H9 (cell line): Measurements from ENCODE around the gene ACSF3. TPM values are rescaled to one million over a fixed set of nuclear protein-coding genes. Genes with fewer than 3 reads are reported as not detected.
"Not testable (repeated sequence)": the region's sequence is repeated elsewhere in the genome, so short reads cannot be mapped to it uniquely, and the experiment has no call there.

Experiments
- DNase-seq: peaks from one replicate; pipeline ENCODE4 v3.0.0-alpha.2; 2017
- H2AFZ ChIP-seq: one replicate; pipeline ENCODE4 v1.6.1; 2013; ENCODE audit warnings: mild to moderate bottlenecking, low read length, control low read depth, moderate library complexity
- H2AK5ac ChIP-seq: 2 replicates; pipeline ENCODE4 v1.6.1; 2013; ENCODE audit warnings: low read length, control low read depth, mixed read lengths; ENCODE audit not compliant: insufficient read length
- H2BK120ac ChIP-seq: one replicate; pipeline ENCODE4 v1.6.1; 2013; ENCODE audit warnings: low read depth, mild to moderate bottlenecking, low read length, control low read depth, inconsistent platforms; ENCODE audit not compliant: poor library complexity, severe bottlenecking
- H2BK12ac ChIP-seq: 2 replicates; pipeline ENCODE4 v1.6.1; 2013; ENCODE audit warnings: low read length, control low read depth, mixed read lengths, low read depth; ENCODE audit not compliant: insufficient read length
- H2BK15ac ChIP-seq: 2 replicates; pipeline ENCODE4 v1.6.1; 2013; ENCODE audit warnings: low read depth, low read length, control low read depth
- H2BK20ac ChIP-seq: one replicate; pipeline ENCODE4 v1.6.1; 2013; ENCODE audit warnings: low read depth, mild to moderate bottlenecking, low read length, control low read depth, inconsistent platforms; ENCODE audit not compliant: poor library complexity, severe bottlenecking
- H2BK5ac ChIP-seq: 2 replicates; pipeline ENCODE4 v1.6.1; 2013; ENCODE audit warnings: low read length, control low read depth, mixed read lengths; ENCODE audit not compliant: insufficient read length
- H3K14ac ChIP-seq: 2 replicates; pipeline ENCODE4 v1.6.1; 2013; ENCODE audit warnings: low read length, control low read depth; ENCODE audit not compliant: insufficient read depth
- H3K18ac ChIP-seq: 2 replicates; pipeline ENCODE4 v1.6.1; 2013; ENCODE audit warnings: low read depth, mild to moderate bottlenecking, mixed read lengths, low read length, control low read depth; ENCODE audit not compliant: insufficient read length
- H3K23ac ChIP-seq: 2 replicates; pipeline ENCODE4 v1.6.1; 2013; ENCODE audit warnings: low read length, control low read depth, mixed read lengths, low read depth; ENCODE audit not compliant: insufficient read length
- H3K23me2 ChIP-seq: 2 replicates; pipeline ENCODE4 v1.6.1; 2013; ENCODE audit warnings: low read depth, mild to moderate bottlenecking, mixed read lengths, low read length, control low read depth; ENCODE audit not compliant: insufficient read length, poor library complexity, severe bottlenecking
- H3K27ac ChIP-seq: 2 replicates; pipeline ENCODE4 v1.5.1; 2013; ENCODE audit warnings: low read length, control low read depth, mixed read lengths, low read depth; ENCODE audit not compliant: insufficient read length
- H3K27me3 ChIP-seq: 2 replicates; pipeline ENCODE4 v1.6.1; 2013; ENCODE audit warnings: low read length, control low read depth, inconsistent platforms; ENCODE audit not compliant: insufficient read depth
- H3K4ac ChIP-seq: 2 replicates; pipeline ENCODE4 v1.6.1; 2013; ENCODE audit warnings: low read depth, mild to moderate bottlenecking, control low read depth, inconsistent platforms, low read length, moderate library complexity
- H3K4me1 ChIP-seq: 2 replicates; pipeline ENCODE4 v1.6.1; 2013; ENCODE audit warnings: low read length, control low read depth, inconsistent platforms; ENCODE audit not compliant: insufficient read depth
- H3K4me2 ChIP-seq: 2 replicates; pipeline ENCODE4 v1.6.1; 2013; ENCODE audit warnings: low read length, control low read depth, mixed read lengths; ENCODE audit not compliant: insufficient read length, insufficient read depth
- H3K56ac ChIP-seq: 2 replicates; pipeline ENCODE4 v1.6.1; 2013; ENCODE audit warnings: low read depth, mild to moderate bottlenecking, mixed read lengths, low read length, control low read depth; ENCODE audit not compliant: insufficient read length
- H3K79me1 ChIP-seq: 2 replicates; pipeline ENCODE4 v1.6.1; 2013; ENCODE audit warnings: low read depth, mild to moderate bottlenecking, moderate library complexity, low read length, control low read depth, inconsistent platforms; ENCODE audit not compliant: insufficient read depth, poor library complexity, severe bottlenecking
- H3K79me2 ChIP-seq: 2 replicates; pipeline ENCODE4 v1.6.1; 2013; ENCODE audit warnings: low read length, control low read depth, inconsistent platforms; ENCODE audit not compliant: insufficient read depth
- H3K9ac ChIP-seq: 2 replicates; pipeline ENCODE4 v1.6.1; 2013; ENCODE audit warnings: low read length, control low read depth, mixed read lengths; ENCODE audit not compliant: insufficient read length; ENCODE audit errors: extremely low read depth
- H3K9me3 ChIP-seq: one replicate; pipeline ENCODE4 v1.6.1; 2013; ENCODE audit warnings: low read depth, low read length, inconsistent platforms; ENCODE audit not compliant: control insufficient read depth
- H3T11ph ChIP-seq: one replicate; pipeline ENCODE4 v1.6.1; 2013; ENCODE audit warnings: mild to moderate bottlenecking, low read length, control low read depth, inconsistent platforms
- H4K20me1 ChIP-seq: one replicate; pipeline ENCODE4 v1.6.1; 2013; ENCODE audit not compliant: control insufficient read depth, insufficient read length, insufficient read depth
- H4K5ac ChIP-seq: 2 replicates; pipeline ENCODE4 v1.6.1; 2013; ENCODE audit warnings: low read depth, mild to moderate bottlenecking, mixed read lengths, low read length, control low read depth; ENCODE audit not compliant: insufficient read length
- H4K8ac ChIP-seq: replicated peaks from 2 replicates; pipeline ENCODE4 v1.6.1; 2013; ENCODE audit warnings: low read length, control low read depth, mixed read lengths, low read depth; ENCODE audit not compliant: insufficient read length
- H4K91ac ChIP-seq: 2 replicates; pipeline ENCODE4 v1.6.1; 2013; ENCODE audit warnings: low read depth, mild to moderate bottlenecking, moderate library complexity, mixed read lengths, low read length, control low read depth; ENCODE audit not compliant: insufficient read length
- H3K27ac Mint-ChIP-seq, 3 experiments: 2 replicates in 2 of 3; 3 replicates in 1 of 3; pipeline ENCODE4 v1.8.0; 2020 to 2021; ENCODE audit warnings: mixed read lengths in 3 of 3, mild to moderate bottlenecking in 1 of 3, moderate library complexity in 1 of 3
- H3K27me3 Mint-ChIP-seq: 2 replicates; pipeline ENCODE4 v1.8.0; 2021; ENCODE audit warnings: low read depth, mild to moderate bottlenecking, moderate library complexity, mixed read lengths
- H3K36me3 Mint-ChIP-seq, 3 experiments: 2 replicates in 2 of 3; 3 replicates in 1 of 3; pipeline ENCODE4 v1.8.0; 2020 to 2021; ENCODE audit warnings: low read depth in 3 of 3, mixed read lengths in 3 of 3; ENCODE audit not compliant: insufficient read depth in 1 of 3
- H3K4me1 Mint-ChIP-seq, 2 experiments: 2 replicates each; pipeline ENCODE4 v1.8.0; 2020; ENCODE audit warnings: mixed read lengths in 2 of 2
- H3K4me3 Mint-ChIP-seq, 2 experiments: 2 replicates in 1 of 2; 3 replicates in 1 of 2; pipeline ENCODE4 v1.8.0; 2020 to 2021; ENCODE audit warnings: mild to moderate bottlenecking in 2 of 2, mixed read lengths in 2 of 2, moderate library complexity in 1 of 2
- H3K9me3 Mint-ChIP-seq, 2 experiments: 2 replicates in 1 of 2; 3 replicates in 1 of 2; pipeline ENCODE4 v1.8.0; 2020; ENCODE audit warnings: mild to moderate bottlenecking in 2 of 2, mixed read lengths in 2 of 2, moderate library complexity in 1 of 2
- WGBS: extraction: QIAGEN DNeasy Blood & Tissue Kit; methylation state at CpG from one replicate; pipeline ENCODE4 v1.1.7; 2013; ENCODE audit warnings: missing lambda C conversion rate, low lambda C conversion rate, mixed read lengths; ENCODE audit not compliant: insufficient read length; ENCODE audit errors: extremely low coverage; 5-methylcytosine and 5-hydroxymethylcytosine counted together
- total RNA-seq: library from RNA; stranded (reverse); gene quantifications from 2 replicates; pipeline ENCODE4 v1.2.1, GENCODE V29; 2021
- TF ChIP-seq, protein P1 (sequence below): fragments of 200-600 bp; sonication (generic); conservative IDR thresholded peaks from 3 replicates; pipeline ENCODE4 v1.8.0; 2021; ENCODE audit warnings: antibody characterized with exemption, mild to moderate bottlenecking

Gene ACSF3
- total RNA-seq, 1 experiment from 2014 or later: 31.3 TPM

DNA sequence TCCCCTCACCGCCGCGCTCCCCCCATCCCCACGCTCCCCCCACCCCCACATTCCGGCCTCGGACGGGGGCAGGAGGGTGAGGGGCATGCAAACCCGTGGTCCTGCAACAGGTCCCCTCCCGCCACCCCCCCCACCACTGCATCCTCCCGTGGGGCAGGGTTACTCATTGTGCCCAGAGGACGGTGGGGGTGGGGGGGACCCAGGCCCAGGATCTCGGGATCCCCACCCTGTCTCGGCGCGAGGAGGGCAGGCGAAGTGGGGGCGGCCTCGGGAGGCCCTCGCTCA lies 98.2 kb downstream of the ACSF3 start:
- H2BK12ac ChIP-seq: no peak overlapping the region
- H4K5ac ChIP-seq: no peak overlapping the region
- no peaks in the 10 kb centered on the region for H3K4me1 Mint-ChIP-seq
- no peak overlapping the region for H2BK20ac ChIP-seq
- H3K79me2 ChIP-seq: no peaks in the 10 kb centered on the region
- H3K23ac ChIP-seq: no peak overlapping the region
- no peak overlapping the region for H3K18ac ChIP-seq
- H3K9me3 ChIP-seq: no peaks in the 10 kb centered on the region
- no peaks in the 10 kb centered on the region for H3K4me1 ChIP-seq
- no peaks in the 10 kb centered on the region; the same call in 1 of the 2 replicates for H3K27me3 ChIP-seq
- no peak overlapping the region for H2BK120ac ChIP-seq
- H3K9me3 Mint-ChIP-seq: peaks cover 5% of the 10 kb centered on the region in 2 experiments; a peak in 2 of 5 replicates
- no peak overlapping the region for H3K4me3 Mint-ChIP-seq
- H3K27me3 Mint-ChIP-seq: peaks cover 36% of the 10 kb centered on the region
- no peak overlapping the region for H2BK5ac ChIP-seq
- H3K4ac ChIP-seq: no peak overlapping the region
- H3K27ac ChIP-seq: no peak overlapping the region
- no peak overlapping the region for H3K27ac Mint-ChIP-seq
- no peaks in the 10 kb centered on the region for H3K36me3 Mint-ChIP-seq
- no peaks in the 10 kb centered on the region for H3K79me1 ChIP-seq
- peak overlapping the region; percentile 43 for H3K4me2 ChIP-seq
- peaks cover 5% of the 10 kb centered on the region for H3K23me2 ChIP-seq
- WGBS: no CpG with 5 or more reads among the region's 19 CpGs
- no peak overlapping the region for H3K9ac ChIP-seq
- no peaks in the 10 kb centered on the region for H4K20me1 ChIP-seq
- no peak overlapping the region for H4K91ac ChIP-seq
- no peak overlapping the region for H4K8ac ChIP-seq
- no peak overlapping the region for H3K56ac ChIP-seq
- no peak overlapping the region for H3K14ac ChIP-seq
- no peak overlapping the region for H2AFZ ChIP-seq
- TF ChIP-seq, protein P1, sequence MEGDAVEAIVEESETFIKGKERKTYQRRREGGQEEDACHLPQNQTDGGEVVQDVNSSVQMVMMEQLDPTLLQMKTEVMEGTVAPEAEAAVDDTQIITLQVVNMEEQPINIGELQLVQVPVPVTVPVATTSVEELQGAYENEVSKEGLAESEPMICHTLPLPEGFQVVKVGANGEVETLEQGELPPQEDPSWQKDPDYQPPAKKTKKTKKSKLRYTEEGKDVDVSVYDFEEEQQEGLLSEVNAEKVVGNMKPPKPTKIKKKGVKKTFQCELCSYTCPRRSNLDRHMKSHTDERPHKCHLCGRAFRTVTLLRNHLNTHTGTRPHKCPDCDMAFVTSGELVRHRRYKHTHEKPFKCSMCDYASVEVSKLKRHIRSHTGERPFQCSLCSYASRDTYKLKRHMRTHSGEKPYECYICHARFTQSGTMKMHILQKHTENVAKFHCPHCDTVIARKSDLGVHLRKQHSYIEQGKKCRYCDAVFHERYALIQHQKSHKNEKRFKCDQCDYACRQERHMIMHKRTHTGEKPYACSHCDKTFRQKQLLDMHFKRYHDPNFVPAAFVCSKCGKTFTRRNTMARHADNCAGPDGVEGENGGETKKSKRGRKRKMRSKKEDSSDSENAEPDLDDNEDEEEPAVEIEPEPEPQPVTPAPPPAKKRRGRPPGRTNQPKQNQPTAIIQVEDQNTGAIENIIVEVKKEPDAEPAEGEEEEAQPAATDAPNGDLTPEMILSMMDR: no peak
- DNase-seq: no peak
- no peak overlapping the region for H3T11ph ChIP-seq
- H2BK15ac ChIP-seq: no peak overlapping the region
- H2AK5ac ChIP-seq: no peak overlapping the region

DNA sequence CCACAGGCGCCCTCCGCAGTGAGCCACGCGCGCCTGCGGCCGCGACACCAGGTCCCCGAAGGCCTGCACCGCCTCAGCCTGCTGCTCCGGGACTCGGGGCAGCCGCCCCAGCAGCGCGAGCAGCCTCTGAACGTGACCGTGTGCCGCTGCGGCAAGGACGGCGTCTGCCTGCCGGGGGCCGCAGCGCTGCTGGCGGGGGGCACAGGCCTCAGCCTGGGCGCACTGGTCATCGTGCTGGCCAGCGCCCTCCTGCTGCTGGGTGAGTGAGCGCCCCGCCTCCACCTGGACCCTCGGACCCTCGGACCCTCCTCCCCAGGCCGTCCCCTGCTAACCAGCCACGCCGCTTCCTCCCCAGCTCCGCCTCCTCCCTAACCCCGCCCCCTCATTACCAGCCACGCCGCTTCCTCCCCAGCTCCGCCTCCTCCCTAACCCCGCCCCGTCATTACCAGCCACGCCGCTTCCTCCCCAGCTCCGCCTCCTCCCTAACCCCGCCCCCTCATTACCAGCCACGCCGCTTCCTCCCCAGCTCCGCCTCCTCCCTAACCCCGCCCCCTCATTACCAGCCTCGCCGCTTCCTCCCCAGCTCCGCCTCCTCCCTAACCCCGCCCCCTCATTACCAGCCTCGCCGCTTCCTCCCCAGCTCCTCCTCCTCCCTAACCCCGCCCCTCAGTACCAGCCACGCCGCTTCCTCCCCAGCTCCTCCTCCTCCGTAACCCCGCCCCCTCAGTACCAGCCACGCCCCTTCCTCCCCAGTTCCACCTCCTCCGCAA lies 98.7 kb downstream of the ACSF3 start:
- H2AFZ ChIP-seq: not testable (repeated sequence)

More for the DNA sequence above, 98.7 kb downstream of the ACSF3 start:
- Histone ChIP-seq H3K4me2 (peak overlapping the region; percentile 43), H3K18ac (peak overlapping the region; percentile 72)
- not testable (repeated sequence) for H3K4ac ChIP-seq, H4K8ac ChIP-seq, H3K23ac ChIP-seq, H3K9me3 ChIP-seq, H3K4me3 Mint-ChIP-seq, H3K56ac ChIP-seq, H4K20me1 ChIP-seq, H3K9me3 Mint-ChIP-seq, H2BK20ac ChIP-seq, H3K9ac ChIP-seq, H4K91ac ChIP-seq, H3K14ac ChIP-seq, H3K27me3 ChIP-seq, H3K4me1 Mint-ChIP-seq, H3K79me1 ChIP-seq, H2BK120ac ChIP-seq, H4K5ac ChIP-seq, H3K79me2 ChIP-seq, H2BK5ac ChIP-seq, H2BK12ac ChIP-seq, H3K23me2 ChIP-seq, H3K4me1 ChIP-seq, H2BK15ac ChIP-seq, H3K36me3 Mint-ChIP-seq, H2AK5ac ChIP-seq, H3K27ac Mint-ChIP-seq, H3T11ph ChIP-seq, H3K27ac ChIP-seq
- peak; percentile 94 for DNase-seq
- no CpG with 5 or more reads among the region's 63 CpGs for WGBS
- H3K27me3 Mint-ChIP-seq: peaks cover 34% of the 10 kb centered on the region
